IPS-NIHi11 (cell line): ENCODE results near the gene PPP2R5D.
A peak's percentile ranks its signal among the peaks of the same experiment; 100 is the strongest.

Experiments used
- DNase-seq: peaks from one replicate; pipeline ENCODE4 v3.0.0; 2012; ENCODE audit warnings: mixed read lengths, low spot score

PPP2R5D gene

DNA sequence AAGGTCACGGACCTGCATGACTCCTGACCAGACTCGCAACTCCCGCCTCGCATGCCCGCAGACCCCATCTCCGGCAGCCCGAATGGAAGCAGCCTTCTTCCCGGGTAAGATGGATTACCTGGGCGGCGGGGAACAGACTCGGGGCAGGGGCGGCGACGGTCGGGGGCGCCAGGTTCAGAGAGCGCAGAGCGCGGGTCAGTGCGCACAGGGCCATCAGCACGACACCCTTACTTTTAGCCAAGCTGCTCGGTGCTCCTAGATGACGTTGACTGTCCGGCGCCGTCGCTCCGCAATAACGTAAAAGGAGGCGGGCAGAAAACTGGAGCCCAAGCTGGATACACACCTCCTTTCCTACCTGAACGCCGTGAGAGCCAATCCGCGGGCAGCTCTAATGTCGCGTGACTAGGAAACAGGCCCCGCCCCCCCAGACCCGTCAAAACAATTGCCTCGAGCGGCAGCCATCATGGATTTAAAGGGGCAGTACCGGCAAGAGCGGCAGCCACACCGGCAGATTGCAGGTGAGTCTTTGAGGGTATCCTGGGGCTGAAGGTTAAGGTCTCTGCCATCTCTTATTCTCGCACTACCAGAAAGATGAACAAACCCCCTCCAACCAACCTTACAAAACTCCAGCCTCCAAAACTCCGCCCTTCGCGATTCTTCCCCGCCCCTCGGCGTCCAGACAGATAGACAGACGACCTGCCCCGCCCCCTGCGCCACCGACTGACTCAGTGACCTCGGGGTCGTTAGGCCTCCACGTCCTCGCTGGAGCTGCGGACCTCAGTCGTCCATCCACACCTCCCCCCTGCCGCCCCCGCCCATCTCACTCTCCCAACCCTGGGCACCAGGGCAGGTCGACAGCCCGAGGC is 75.0 kb downstream of the PPP2R5D start, which contains the start of the genes KLC4 and MRPL2:
TSS of gene KLC4 (plus strand) at position 464 of the 866 bp plus-strand sequence. CDS start 1,705 bp downstream, outside the sequence.
TSS of gene MRPL2 (minus strand) at position 267 of the 866 bp plus-strand sequence. CDS start at position 214, 53 bp downstream.
- DNase-seq: peak; percentile 99

DNA sequence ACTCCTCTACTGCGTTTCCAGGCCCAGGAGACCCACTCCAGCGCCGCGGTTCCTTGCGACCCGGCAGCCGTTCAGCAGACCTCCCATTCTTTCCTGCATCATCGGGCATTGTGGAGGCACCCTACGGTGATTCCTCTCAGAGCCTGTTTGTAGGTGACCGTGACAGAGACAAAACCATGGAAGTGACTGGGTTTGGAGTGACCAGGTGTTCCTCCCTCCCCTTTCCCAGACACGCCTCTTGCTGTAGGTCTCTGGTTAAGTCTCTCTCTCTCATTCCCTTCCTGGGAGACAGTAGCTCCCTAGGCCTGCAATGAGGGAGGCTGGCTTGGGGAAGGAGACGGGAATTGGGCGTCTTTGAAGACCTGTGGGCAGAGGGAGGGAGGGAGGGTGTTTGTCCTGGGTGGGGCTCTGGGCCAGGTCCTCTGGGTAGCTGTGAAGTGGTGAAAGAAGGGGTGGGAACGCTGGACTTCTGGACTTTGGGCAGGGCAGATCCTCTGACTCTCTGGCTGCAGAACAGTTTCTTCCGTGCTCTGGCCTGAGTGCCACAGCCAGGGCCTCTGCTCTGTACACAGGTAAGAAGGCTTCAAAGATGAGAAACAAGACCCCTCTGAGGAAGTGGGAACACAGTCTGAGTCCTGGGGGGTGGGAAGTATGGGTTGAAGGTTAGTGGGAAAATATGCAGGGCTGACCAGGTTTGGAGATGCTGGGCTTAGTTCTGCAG is 75.8 kb downstream of the PPP2R5D start:
- peak; percentile 61 for DNase-seq

DNA sequence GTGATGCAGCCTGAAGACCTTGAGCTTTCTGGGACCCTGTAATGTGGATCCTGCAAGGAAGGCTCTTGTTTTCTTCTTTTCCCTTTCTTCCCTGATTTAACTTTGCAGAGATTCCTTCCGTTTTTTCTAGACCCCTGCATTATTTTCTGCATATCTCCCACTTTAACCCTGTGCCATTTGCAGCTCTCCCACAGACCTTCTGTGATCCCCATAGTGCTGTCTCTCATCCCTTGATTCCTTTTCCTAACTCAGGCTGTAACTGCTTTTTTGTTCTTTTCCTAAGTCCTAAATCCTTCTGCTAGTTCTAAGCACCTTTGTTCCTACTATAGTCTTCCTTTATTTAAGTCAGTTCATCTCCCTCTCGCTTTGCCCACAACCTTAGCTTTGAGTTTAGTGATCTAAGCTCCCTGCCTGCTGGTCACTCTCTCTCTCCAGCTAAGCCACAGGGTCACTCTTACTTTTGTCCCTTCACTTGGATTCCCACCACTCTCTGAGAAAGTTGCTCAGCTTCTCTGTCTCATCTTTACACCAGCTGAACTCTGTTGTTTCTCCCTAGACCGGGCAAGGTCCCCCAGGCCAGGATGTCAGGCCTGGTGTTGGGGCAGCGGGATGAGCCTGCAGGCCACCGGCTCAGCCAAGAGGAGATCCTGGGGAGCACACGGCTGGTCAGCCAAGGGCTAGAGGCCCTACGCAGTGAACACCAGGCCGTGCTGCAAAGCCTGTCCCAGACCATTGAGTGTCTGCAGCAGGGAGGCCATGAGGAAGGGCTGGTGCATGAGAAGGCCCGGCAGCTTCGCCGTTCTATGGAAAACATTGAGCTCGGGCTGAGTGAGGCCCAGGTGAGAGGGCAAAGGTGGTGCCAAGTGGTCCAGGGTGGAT is 76.6 kb downstream of the PPP2R5D start:
- DNase-seq: no peak

DNA sequence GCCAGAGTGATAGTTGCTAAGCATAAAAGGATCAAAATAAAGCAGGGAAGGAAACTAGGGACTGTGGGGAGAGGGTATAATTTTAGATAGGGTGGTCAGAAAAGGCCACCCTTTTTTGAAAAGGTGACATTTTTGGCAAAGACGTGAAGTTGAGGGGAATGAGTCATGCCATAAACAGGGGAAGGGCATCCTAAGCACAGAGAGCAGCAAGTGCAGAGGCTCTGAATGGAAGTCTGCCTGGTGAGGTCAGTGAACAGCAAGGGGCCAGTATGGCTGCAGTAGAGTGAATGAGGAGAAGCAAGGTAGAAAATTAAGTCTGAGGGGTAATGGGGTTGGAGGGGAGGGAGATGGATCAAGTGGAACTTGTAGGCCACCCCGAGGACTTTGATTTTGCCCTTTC is 77.5 kb downstream of the PPP2R5D start:
- no peak for DNase-seq
